HG03103 (cell line): ENCODE results near the gene PHF5A.

Experiments
- ATAC-seq: cut with Tn5 transposase; IDR thresholded peaks from one replicate; pipeline ENCODE4 v1.9.1; 2021; ENCODE audit warnings: low read depth; ENCODE audit not compliant: unreplicated experiment

Gene PHF5A, protein sequence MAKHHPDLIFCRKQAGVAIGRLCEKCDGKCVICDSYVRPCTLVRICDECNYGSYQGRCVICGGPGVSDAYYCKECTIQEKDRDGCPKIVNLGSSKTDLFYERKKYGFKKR

DNA sequence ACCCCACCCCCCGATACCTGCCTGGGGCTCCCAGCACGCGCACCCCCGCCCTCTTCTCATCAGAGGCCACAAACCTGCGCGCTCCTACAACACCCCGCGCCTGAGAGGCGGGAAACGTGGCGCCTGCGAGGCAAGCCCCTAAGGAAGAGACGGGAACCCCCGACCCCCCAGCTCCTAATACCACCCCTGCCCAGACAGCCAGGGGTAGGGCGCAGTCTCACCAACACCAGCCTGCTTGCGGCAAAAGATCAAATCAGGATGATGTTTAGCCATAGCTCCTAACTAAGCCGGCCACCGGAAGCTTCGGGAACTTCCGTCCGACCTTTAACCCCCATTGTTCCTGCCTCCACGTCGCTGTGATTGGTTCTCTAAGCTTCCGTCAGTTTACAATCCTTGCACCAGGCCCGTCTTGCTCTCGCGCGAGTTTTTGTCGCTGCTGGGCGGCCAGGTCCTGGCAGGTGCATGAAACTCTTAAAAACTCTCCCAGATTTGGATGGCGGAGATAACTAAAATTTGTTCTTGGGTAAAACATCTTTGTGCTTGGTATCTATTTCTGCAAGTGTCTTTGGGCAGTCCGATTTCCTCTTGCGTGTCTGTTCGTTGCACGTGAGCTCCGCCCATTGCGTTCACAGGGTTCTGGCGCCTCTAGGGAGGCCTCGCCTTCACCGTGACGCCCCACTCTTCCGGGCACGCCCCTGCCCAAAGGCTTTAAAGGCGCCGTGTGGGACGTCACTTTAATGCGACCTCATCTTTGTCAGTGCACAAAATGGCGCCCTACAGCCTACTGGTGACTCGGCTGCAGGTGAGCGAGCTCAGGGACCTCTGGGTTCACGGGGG is at the start of gene PHF5A, which contains the start of gene ACO2:
Gene PHF5A, minus strand, starts transcription at position 312 of the 837 bp plus-strand sequence. Its CDS starts 39 bp downstream, at position 273.
Gene ACO2, plus strand, starts transcription at position 737 of the 837 bp plus-strand sequence. Its CDS starts 30 bp downstream, at position 767.
- peak; percentile 82 for ATAC-seq

DNA sequence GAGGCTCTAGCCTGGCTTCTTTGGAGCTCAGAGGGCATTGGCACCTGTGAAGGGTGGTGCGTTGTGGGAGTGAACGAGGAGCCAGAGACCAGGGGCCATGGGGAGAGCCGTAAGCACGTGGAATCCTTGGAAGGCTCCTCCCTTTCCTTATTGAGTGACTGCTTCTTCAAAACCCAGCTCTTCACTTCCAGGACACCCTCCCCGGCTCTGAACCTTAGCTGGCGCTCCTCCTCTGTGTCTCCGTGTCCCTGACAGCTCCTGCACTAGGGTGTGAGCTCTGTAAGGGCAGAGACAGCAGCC is 49.5 kb upstream of the PHF5A start:
- ATAC-seq, result no peak

DNA sequence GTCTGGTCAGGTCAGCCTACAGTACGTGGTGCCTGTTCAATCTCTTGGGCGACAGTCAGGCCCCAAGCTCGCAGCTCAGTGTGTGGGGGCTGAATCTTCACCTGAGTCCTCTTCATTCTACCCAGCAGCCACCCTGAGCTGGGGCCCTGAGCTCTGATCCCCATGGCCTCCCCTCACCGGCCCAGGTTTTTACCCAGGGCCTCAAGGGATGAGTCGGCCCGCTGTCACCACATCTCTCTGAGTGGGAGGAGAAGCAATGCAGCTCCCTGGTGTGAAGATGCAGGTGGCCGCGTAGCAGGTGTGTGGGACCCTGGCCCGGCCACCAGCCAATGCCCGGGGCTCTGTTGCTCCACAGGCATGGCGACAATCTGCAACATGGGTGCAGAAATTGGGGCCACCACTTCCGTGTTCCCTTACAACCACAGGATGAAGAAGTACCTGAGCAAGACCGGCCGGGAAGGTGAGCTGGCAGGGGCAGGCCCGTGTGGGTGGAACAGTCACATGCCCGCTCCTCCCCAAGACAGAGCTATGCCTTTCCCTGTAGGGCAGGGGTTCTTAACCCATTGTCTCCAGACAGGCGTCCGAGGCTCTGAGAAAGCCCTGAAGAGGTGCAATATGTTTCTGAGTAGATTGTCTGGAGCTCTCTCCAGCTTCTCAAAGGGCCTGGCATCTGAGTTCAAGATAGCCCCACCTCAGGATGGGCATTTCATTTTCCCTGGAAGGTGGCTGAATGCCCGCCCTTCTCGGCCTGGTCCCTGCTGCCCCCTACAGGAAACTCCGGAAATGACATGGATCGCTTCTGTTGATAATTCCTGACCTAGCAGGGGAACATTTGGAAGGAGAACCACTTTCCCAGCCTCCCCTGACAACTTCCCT is 48.9 kb upstream of the PHF5A start:
- no peak for ATAC-seq

DNA sequence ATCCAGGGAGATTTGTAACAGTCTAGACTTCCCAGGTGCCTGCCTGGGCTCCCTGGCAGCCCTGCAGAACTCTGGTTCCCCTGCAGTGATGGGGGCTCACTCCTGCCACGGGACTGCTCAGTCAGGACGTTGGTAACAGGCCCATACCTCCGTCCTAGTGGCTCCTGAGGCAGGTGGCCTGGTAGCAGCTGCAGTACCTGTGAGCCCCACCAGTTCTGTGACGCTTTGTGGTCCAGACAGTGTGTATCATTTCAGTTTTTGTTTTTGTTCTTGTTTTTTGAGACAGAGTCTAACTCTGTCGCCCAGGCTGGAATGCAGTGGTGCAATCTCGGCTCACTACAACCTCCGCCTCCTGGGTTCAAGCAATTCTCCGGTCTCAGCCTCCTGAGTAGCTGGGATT is 48.0 kb upstream of the PHF5A start:
- ATAC-seq, result no peak

DNA sequence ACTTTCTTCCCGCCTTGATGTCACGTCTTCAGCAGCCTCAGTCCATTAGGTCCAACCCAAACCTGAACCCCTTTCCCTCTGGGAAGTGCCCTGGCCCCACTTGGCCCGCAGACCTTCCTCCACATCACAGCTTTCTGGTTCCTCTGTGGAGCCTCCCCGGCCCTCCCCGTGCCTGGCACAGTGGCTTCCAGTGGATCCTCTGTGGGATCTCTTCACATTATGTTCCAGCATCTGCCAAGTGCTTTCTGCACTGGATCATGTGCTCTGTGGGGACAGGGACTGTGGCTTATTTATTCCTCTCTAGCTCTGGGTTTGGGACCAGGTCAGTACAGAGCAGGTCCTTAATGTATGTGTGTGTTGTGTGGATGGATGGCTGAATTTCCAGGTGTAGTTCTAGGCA is 44.9 kb upstream of the PHF5A start:
- no peak for ATAC-seq

DNA sequence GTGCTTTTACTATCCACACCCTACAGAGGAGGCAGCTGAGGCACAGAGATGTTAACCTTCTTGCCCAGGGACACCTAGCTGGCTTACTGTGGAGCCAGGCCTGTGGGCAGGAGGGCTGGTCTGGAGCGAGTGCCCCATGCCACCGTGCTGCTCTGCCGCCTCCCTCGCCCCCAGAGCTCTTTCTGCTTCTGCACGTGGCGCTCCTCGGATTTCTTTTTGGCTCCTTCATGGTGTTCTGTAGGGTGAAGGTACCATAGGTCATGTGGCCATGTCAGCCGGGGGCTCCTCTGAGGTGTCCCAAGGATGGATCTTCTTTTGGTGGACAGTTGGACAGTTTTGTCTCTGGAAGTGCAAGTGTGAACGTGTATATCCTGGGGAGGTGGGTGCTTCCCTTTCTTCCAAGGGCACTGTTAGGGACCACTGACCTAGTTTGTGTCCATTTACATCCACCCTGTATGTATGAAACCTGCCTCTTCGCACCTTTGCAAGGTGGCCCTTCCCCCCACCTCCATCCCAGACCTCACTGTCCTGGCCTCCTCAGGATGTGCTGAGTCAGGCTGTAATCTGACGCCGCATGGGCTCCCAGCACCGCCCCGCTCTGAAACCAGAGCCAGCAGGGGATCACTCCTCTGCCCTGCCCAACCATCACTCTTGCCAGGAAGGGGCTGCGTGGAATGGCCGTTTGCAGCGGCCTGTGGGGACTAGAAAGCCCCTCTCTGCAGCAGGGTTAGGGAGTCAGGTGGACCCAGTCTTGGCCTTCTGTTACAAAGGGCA is 44.1 kb upstream of the PHF5A start:
- no peak for ATAC-seq

DNA sequence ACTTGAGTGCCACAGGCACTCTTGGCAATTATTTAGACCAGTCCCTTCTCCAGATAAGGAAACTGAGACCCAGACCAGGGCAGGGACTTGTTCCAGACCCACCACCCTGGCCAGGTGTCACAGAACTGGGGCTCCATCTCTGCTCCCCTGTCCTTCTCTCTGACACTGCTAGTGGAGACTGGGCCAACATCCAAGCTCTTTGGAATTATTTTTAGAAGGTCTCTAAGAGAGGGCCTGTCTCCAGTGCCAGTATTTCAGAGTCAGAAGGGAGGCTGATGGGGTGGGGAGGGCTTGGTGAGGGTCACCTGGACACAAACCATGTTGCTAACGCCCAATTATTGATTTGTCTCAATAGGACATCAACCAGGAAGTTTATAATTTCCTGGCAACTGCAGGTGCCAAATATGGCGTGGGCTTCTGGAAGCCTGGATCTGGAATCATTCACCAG is 43.1 kb upstream of the PHF5A start:
- no peak for ATAC-seq

DNA sequence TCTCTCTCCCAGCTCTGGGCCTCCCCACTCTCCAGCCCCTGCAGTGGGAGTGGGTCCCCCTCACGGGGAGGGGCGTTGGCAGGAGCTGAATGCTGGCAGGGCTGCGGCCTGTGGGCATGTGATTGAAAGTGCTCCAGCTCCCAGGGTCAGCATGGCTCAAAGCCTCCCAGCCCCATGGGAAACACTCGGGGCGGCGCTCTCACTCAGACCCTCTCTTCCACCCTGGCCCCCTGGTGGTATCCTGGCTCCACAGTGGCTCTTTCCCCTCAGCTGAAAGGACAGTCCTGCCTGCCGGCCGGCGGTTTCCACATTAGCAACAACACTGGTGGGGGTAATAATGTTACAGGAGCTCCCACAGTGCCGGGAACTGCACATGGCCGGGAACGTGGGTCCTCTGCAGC is 40.3 kb upstream of the PHF5A start:
- ATAC-seq, result no peak

DNA sequence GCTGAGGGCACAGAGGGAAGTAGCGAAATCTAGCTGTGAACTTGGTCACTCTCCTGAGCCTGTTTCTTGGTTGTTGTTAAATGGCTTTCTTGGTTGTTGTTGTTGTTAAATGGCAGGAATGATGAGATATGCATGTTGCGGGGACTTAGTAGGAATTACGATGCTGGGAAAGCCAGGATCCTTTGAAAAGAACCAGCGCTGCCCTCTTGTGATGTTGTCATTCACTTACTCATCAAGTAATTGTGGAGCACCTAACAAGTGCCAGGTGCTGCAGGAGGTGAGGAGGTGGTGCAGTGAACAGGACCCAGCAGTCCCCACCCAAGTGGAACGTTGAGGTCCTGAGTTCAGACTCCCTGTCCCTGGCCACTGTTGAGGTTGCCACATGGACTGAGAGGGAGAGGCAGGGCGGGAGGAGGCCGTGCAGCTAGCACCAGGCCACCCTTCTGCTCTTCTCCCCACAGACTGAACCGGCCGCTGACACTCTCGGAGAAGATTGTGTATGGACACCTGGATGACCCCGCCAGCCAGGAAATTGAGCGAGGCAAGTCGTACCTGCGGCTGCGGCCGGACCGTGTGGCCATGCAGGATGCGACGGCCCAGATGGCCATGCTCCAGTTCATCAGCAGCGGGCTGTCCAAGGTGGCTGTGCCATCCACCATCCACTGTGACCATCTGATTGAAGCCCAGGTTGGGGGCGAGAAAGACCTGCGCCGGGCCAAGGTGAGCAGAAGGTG is 39.0 kb upstream of the PHF5A start:
- ATAC-seq, result no peak

DNA sequence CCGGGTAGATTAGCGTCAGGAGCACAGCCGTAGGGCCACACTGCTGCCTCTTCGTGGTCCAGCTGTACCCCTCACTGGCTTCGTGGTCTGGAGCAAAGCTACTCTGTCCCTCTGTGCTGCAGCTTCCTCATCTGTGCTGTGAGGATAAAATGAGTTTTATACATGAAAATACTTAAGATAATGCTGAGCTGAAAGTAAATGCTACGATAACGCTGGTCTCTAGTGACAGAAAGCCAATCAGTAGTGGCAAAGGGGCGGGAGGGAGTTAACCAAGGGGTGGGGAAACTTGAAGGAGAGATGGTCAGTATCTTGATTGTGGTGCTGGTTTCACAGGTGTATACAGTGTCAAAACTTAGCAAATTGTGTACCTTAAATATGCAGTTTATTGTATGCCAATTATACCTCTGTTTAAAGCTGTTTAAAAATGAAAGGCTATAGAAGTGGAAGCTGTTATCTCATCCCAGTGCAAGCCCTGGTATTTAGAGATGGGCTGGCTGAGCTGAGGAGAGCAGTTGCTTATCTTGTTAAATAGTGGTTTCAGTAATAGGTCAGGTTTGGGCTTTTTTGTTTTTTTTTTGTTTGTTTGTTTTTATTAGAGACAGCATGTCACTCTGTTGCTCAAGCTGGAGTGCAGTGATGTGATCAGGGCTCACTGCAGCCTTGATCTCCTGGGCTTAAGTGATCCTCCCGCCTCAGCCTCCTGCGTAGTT is 37.2 kb upstream of the PHF5A start:
- ATAC-seq, result no peak

DNA sequence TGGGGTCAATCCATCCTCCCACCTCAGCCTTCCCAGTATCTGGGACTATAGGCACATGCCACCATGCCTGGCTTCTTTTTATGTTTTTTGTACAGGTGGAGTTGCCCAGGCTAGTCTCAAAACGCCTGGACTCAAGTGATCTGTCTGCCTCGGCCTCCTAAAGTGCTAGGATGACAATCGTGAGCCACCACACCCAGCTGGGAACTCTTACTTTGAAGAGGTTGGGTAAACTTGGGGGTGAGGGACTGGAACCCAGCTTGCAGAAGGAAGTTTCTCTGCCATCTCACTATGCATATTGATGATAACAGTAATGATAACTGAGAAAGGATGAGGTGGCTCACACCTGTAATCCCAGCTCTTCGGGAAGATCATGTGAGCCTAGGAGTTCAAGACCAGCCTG is 36.3 kb upstream of the PHF5A start:
- ATAC-seq, result no peak

DNA sequence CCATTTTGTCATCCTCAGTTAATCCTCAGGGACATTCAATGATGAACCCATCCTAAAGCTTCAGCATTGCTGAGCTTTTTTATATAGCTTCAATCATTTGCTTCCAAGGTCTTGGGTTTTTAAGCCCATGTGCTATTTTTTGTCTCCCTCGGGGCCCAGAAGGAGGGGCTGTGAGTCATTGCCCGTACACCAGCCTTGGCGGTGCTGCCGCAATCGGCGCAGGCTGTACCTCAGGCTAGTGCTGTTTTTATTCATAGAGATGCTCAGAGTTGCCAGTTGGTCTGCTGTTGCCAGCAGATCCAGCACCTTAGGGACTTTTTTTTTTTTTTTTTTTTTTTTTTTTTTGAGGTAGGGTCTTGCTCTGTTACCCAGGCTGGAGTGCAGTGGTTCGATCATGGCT is 35.9 kb upstream of the PHF5A start:
- ATAC-seq, result no peak

DNA sequence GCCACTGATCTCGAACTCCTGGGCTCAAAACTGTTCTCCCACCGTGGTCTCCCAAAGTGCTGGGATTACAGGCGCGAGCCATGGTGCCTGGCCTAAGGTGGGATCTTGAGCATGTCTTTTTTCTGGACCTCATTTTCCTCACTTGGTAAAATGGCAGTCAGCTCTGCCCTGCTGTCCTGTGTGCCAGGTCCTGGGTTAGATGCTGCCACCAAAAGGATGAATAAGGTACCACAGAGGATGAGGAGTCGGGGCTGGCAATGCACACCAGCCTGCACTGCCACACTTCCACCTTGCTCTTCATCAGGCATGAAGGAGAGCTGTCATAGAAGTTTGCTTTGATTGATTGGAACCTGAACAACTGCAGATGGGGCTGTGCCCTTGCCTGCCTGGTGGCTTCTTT is 32.7 kb upstream of the PHF5A start:
- no peak for ATAC-seq

DNA sequence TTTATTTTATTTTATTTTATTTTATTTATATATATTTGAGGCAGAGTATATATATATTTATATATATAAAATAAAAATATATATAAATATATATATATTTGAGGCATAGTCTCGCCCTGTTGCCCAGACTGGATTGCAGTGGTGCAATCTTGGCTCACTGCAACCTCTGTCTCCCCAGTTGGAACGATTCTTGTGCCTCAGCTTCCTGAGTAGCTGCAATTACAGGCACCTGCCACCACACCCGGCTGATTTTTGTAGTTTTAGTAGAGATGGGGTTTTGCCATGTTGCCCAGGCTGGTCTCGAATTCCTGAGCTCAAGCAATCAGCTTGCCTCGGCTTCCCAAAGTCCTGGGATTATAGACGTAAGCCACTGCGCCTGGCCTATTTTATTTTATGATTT is 31.8 kb upstream of the PHF5A start:
- ATAC-seq, result no peak

DNA sequence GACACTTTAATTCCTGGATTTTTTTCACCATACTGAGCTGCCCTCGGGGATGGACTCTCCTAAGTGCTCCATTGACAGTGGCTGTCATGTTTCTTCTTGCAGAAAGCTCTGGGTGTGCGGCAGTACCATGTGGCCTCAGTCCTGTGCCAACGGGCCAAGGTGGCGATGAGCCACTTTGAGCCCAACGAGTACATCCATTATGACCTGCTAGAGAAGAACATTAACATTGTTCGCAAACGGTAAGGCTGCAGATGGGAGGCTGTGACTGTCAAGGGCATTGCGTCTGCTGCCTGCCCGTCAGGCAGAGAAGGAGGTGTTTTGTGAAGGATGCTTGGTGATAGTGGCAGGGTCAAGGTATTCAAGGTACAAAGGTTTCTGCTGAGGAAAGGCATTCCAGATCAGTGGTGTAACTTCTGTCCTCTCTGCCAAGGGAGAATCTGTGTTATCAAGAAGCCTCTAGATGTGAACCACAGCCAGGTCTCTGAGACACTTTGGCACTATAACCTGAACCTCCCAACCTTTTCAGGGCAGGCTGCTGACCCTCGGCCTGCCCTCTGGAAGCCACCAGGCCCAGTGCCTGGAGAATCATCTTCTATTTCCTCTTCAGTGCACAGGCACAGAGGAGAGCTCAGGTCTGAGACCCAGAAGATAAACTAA is 31.3 kb upstream of the PHF5A start:
- ATAC-seq, result no peak

DNA sequence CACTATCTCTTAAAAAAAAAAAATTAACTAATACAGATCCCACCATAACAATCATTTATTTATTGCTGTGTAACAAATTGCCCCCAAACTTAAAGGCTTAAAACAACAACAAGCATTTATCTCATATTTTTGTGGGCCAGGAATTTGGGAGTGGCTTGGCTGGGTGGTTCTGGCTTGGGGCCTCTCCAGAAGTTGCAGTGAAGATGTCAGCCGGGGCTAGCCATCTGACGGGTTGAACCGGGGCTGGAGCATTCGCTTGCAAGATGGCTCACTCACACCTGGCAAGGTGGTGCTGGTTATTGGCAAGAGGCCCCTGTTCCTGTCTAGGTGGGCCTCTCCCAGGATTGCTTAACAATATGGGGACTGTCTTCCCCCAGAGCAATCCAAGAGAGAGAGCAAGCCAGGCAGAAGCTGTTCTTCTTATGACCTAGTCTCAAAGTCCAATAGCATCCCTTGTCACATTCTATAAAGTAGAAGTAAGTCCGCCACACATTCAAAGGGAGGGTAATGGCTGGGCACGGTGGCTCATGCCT is 29.9 kb upstream of the PHF5A start:
- no peak for ATAC-seq

DNA sequence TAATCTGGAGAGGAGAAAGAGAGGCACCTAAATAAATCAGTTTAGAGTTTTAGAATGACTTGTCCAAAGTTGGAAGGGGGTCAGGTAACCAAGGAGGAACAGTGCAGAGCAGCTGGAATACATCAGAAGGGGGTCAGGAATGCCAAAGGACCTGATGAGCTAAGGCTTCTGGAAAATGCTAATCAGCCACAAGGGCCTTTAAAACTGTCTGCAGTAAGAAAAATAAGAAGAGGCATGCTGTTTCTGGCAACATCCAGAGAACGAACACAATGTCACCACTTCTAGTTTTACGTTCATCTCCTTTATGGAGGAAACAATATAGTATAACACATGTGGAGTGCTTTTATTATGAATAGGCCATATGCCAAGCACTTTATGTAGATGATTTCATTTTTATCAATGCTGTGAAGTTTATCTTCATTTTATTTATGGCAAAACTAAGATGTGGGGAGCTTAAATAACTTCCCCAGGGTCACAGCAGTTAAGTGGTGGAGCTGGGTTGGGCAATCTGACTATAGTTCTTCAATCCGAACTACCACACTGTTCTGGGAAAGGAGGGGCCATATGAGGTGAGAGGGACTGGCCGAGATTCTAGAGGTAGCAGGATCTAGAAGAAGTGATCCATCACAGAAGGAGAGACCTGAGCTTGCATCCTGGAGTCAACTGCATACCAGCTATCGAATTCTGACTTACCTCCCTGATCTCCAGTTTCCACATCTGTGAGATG is 23.0 kb upstream of the PHF5A start:
- no peak for ATAC-seq
